ENCODE results near the gene ADGRD1.

DNA sequence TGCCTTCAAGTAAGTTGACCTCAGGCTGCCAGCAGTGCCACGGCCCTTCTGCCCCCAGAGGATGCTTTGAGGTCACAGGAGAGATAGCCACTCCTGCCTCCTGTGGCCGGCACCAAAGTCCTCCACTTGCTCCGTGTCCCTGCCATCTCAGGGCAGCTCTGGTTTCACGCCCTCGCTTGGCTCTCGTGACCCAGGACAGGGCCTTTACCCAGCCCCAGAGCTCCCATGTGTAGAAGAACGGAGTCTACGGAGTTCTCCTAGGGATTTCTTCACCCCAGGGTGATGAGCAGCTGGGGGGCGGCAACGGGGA, 178.1 kb downstream of the ADGRD1 start:
- no peak for TF ChIP-seq POLR2A (IDR thresholded peaks at IDR 0.05)
- TF ChIP-seq, protein P1, sequence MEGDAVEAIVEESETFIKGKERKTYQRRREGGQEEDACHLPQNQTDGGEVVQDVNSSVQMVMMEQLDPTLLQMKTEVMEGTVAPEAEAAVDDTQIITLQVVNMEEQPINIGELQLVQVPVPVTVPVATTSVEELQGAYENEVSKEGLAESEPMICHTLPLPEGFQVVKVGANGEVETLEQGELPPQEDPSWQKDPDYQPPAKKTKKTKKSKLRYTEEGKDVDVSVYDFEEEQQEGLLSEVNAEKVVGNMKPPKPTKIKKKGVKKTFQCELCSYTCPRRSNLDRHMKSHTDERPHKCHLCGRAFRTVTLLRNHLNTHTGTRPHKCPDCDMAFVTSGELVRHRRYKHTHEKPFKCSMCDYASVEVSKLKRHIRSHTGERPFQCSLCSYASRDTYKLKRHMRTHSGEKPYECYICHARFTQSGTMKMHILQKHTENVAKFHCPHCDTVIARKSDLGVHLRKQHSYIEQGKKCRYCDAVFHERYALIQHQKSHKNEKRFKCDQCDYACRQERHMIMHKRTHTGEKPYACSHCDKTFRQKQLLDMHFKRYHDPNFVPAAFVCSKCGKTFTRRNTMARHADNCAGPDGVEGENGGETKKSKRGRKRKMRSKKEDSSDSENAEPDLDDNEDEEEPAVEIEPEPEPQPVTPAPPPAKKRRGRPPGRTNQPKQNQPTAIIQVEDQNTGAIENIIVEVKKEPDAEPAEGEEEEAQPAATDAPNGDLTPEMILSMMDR (IDR thresholded peaks at IDR 0.05), result no peak
